Right renal cortex interstitium (tissue), 3 donors: ENCODE data around the gene VCL. TPM values are rescaled to one million over a fixed set of nuclear protein-coding genes. Genes with fewer than 3 reads are reported as not detected.

Experiments
- polyA plus RNA-seq, 3 donors: library from polyadenylated mRNA; unstranded; fragments of 120-200 nt; gene quantifications; one replicate each; pipeline ENCODE4 v1.2.1, GENCODE V29; 2013; ENCODE audit not compliant: insufficient read length in 3 of 3

VCL gene
- polyA plus RNA-seq, 3 donors: 120 to 131 (median 130) TPM

Other genes with a start within 250 kb of the VCL start
- gene CHCHD1, start 216.1 kb upstream of the VCL start, polyA plus RNA-seq: 10 to 100 TPM; 47.1 to 51.8 (median 50.2) TPM
- 10 to 100 TPM; 79.7 to 97.8 (median 91.1) TPM for gene ZSWIM8, start 212.5 kb upstream of the VCL start, polyA plus RNA-seq
- gene NDST2, start 186.5 kb upstream of the VCL start, polyA plus RNA-seq: 10 to 100 TPM; 31.5 to 32.4 (median 32.0) TPM
- gene CAMK2G, start 123.6 kb upstream of the VCL start, polyA plus RNA-seq: 10 to 100 TPM; 19.8 to 22.6 (median 21.7) TPM
- gene PLAU, start 87.0 kb upstream of the VCL start, polyA plus RNA-seq: 10 to 100 TPM in 2 of 3 donors, 1 to 10 TPM in 1; 9.3 to 34.4 (median 24.3) TPM
- gene AP3M1, start 152.7 kb downstream of the VCL start, polyA plus RNA-seq: 10 to 100 TPM; 61.2 to 64.2 (median 61.6) TPM
- 10 to 100 TPM; 31.3 to 34.8 (median 32.9) TPM for gene ADK, start 153.1 kb downstream of the VCL start, polyA plus RNA-seq